Fibroblast of pulmonary artery (primary cell): ENCODE data around the gene SLC23A2.
"Not testable (repeated sequence)": the region's sequence is repeated elsewhere in the genome, so short reads cannot be mapped to it uniquely, and the experiment has no call there.

Experiments
- DNase-seq: peaks from one replicate; pipeline ENCODE4 v3.0.0-alpha.2; 2010; ENCODE audit warnings: low read depth
- H3K4me3 ChIP-seq: replicated peaks from 2 replicates; pipeline ENCODE4 v1.5.1; 2011; ENCODE audit warnings: low read depth, mild to moderate bottlenecking, control low read depth, low read length, moderate library complexity
- CTCF ChIP-seq: IDR thresholded peaks from 2 replicates; pipeline ENCODE4 v1.5.1; 2011; ENCODE audit warnings: mild to moderate bottlenecking, control low read depth, low read length, inconsistent platforms; ENCODE audit errors: missing control alignments

Gene SLC23A2

GRCh38 chr20:5024982-5025381 lies 23.7 kb upstream of the SLC23A2 start:
- DNase-seq: no peak
- H3K4me3 ChIP-seq: no peak overlapping the region
- no peak for TF ChIP-seq CTCF

GRCh38 chr20:5024103-5024502 lies 22.8 kb upstream of the SLC23A2 start:
- no peak for DNase-seq
- H3K4me3 ChIP-seq: no peak overlapping the region
- TF ChIP-seq CTCF: no peak

GRCh38 chr20:5023171-5023570 lies 21.9 kb upstream of the SLC23A2 start:
- not testable (repeated sequence) for H3K4me3 ChIP-seq, DNase-seq

- H3K4me3 ChIP-seq: no peak overlapping the region
- TF ChIP-seq CTCF: no peak
- DNase-seq: no peak
Observed at GRCh38 chr20:5020760-5021159, 19.4 kb upstream of the SLC23A2 start.

GRCh38 chr20:5013682-5014447 lies 12.6 kb upstream of the SLC23A2 start:
- no peak for DNase-seq
- no peak overlapping the region for H3K4me3 ChIP-seq
- no peak for TF ChIP-seq CTCF

- H3K4me3 ChIP-seq: no peak overlapping the region
- DNase-seq: no peak
- no peak for TF ChIP-seq CTCF
Observed at GRCh38 chr20:5008759-5009158, 7.4 kb upstream of the SLC23A2 start.

GRCh38 chr20:5005326-5005725 lies 4.0 kb upstream of the SLC23A2 start:
- no peak overlapping the region for H3K4me3 ChIP-seq
- no peak for TF ChIP-seq CTCF
- DNase-seq: no peak

- DNase-seq, H3K4me3 ChIP-seq: not testable (repeated sequence)
Observed at GRCh38 chr20:5004825-5005224, 3.5 kb upstream of the SLC23A2 start.
